CD4-positive, alpha-beta T cell treated with Interleukin-21 for 1 hour (primary cell): ENCODE results near the gene NME7.

Experiments
- DNase-seq: peaks from one replicate; pipeline ENCODE4 v3.0.0-alpha.2; 2020

NME7 gene

GRCh38 chr1:169121146-169121923 lies 246.3 kb downstream of the NME7 start:
- DNase-seq: no peak

DNA sequence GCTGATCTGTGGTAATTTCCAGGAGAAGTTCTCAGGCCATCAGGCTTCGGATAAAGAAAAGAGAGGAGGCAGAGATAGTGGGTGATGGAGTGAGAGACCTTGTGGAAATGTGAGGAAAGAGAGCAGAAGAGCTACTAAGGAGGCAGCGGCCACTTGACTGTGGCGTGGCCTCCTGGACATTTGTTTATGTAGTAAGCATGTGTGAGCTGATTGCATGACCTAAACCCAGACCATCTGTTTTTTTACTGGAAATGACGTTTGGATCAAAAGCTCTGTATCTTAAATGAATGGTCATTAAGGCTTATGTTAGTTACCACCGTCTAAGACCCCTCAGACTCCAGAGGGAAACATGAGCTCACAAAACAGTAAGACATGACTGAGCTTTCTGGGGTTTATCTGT lies 247.5 kb downstream of the NME7 start:
- DNase-seq: no peak

DNA sequence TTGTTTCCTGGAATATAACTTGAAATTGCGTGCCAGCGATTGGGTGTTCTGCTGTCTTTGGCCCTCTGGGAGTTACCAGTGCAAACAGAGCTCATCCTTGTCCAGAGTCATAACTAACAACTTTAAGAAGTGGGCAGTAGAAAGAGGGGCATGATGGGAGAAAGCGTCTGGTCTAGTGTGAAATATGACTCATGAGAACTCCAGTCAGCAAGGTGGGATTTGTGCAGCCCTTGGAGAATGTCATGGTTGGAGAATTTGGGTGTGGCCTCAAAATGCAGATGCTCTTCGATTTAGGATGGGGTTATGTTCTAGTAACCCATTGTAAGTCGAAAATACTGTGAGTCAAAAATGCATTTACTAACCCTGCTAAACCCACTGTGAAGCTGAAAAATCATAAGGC lies 248.2 kb downstream of the NME7 start:
- DNase-seq: no peak

GRCh38 chr1:169118227-169118626 lies 249.4 kb downstream of the NME7 start:
- no peak for DNase-seq

DNA sequence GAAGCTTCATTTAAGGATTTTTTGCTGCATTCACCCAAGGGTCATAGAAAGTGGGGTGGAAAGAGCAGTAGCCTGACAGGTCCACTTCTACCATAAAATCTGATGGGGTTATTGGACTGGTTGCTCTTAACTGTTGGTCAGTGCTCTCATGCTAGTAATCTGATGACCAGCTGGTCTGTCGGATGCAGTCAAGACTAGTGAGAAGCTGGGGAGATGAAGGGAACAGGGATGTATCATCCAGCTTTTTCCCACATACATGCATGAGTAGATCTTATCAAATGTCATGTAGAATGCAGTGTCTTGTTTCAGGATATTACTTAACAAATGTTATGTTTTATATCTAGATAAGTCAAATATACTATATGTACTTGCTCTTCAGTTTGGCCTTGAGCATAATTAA lies 250.0 kb downstream of the NME7 start:
- DNase-seq: no peak

- DNase-seq: no peak
These were observed 250.6 kb downstream of the NME7 start for GRCh38 chr1:169117014-169117413.

DNA sequence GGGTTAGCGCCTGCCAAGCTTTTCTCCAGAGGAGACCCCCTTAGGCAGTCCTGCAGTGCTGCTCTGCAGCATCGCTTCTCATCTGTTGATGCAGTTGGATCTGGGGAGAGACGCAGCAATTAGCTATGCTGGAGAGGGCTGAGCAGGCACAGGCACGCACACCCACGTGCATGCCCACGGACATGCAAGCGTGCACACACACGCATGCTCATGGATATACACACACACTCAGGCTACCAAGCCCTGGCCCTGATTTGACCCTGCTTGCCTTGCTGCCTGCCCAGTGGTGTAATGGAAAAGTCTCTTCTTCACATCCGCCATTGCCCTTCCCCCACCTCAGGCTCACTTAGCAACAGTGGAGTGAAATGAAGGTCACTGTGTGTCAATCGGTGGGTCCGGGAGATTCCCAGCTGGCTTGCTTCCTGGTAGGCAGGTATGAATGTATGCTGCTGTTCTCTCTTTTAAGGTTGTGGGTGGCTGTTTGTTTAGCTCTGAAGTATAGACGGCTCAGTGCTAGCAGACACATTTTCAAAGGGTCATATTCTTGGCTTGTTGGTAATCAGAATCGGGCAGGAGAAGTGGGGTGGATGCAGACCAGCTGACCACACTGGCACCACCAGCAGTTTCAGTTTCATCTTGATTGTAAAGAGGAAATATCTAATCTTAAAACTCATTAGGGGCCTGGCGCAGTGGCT lies 251.6 kb downstream of the NME7 start:
- no peak for DNase-seq

- DNase-seq: no peak
These were observed 253.9 kb downstream of the NME7 start for GRCh38 chr1:169113613-169114119.

DNA sequence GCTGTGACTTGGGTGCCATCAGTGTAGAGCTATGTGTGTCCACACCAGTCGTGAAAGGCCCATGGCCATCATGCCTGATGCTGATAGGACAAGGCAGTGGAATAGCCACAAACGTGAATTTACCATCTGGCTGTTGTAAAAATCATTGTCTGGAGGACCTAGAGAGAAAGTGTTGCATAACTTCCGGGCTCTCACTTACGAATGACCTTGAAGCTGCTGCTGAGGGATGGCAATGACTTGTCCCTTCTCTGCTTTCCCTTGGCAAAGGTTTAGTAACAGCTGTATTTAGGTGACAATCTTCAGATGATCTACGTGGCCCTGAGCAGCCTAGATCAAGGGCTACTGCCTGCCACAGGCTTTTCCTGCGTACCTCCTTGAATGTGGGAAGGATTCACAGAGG lies 255.4 kb downstream of the NME7 start:
- no peak for DNase-seq

DNA sequence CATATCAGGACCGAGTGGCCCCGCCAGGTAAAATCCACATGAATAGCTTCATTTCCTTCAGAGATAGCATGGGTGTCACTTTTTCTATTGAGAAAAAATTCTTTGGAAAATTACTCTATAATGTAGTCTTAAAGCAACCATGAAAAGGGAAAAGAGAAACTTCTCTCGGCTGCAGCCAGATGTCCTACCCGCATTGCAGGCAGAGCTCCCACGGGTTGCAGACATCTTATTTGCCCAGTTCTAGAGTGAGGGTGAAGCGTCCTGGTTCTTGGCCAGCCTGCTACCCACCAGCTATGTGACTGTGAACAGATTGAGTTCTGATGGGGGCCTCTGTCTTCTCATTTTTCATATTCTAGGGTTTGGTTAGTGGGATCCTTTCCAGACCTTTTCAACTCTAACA lies 256.1 kb downstream of the NME7 start:
- no peak for DNase-seq

DNA sequence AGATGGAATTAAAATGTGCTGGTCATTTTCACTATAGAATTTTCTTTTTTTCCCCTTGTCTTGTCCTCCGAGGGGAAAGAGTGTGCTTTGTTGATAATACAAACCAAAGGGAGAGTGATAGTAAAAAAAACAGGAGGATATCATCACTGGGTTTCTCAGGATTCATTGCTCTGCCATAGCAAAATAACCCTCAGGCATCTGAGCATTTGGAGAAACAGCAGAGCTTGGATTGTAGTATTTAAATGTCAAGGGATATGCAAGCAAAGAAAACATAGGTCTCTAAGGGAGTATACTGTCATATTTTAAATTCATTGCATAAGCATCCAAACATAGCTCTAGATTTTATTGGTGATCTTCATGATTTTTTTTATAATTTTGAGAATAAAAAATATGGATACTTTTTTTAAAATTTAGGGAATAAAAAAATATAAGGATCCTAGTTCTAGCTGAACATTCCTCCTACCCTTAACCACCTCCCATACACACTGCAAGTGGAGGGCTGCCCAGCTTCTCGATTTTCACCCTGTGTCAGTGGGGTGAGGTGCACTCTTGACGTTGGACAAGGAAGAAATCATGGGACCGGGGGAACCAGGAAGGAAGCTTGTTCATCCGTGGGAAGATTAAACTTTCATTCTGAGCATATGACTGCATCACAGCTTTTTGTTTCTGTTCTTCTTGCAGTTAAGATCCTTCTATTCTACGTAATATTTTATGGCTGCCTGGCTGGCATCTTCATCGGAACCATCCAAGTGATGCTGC lies 256.7 kb downstream of the NME7 start:
- DNase-seq: no peak

GRCh38 chr1:169110236-169110635 lies 257.4 kb downstream of the NME7 start:
- no peak for DNase-seq

- DNase-seq: no peak
These were observed 257.9 kb downstream of the NME7 start for GRCh38 chr1:169109561-169110134.

- DNase-seq: peak; percentile 26
These were observed 258.6 kb downstream of the NME7 start for GRCh38 chr1:169108863-169109560.

- no peak for DNase-seq
These were observed 259.4 kb downstream of the NME7 start for GRCh38 chr1:169108223-169108622.

DNA sequence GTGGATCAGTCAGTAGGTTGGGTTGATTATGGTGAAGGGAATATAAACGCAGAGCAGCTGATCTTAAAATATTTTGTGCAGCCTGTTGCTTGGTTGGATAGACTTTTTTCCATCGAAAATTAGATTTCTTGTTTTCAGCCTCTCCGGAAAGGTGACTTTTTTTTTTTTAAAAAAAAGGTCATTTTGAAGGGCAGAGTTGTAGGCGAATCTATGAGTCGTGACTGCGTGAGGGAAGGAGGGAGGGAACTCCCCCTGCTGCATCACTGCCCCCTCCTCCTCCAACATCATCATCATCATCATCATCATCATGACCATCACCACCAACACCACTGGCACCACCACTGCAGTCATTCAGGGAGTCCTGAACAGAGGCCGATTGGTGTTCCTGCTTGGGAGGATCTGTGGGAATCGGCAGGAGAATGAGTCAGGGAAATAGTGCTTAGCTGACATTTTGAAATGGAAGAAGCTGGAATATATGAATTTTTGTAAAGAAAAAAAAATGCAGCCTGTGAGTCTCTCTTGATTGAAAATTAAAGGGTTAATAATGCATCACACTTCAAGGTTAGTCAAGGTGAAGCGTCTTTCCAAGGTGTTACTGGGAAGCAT lies 259.9 kb downstream of the NME7 start:
- no peak for DNase-seq

DNA sequence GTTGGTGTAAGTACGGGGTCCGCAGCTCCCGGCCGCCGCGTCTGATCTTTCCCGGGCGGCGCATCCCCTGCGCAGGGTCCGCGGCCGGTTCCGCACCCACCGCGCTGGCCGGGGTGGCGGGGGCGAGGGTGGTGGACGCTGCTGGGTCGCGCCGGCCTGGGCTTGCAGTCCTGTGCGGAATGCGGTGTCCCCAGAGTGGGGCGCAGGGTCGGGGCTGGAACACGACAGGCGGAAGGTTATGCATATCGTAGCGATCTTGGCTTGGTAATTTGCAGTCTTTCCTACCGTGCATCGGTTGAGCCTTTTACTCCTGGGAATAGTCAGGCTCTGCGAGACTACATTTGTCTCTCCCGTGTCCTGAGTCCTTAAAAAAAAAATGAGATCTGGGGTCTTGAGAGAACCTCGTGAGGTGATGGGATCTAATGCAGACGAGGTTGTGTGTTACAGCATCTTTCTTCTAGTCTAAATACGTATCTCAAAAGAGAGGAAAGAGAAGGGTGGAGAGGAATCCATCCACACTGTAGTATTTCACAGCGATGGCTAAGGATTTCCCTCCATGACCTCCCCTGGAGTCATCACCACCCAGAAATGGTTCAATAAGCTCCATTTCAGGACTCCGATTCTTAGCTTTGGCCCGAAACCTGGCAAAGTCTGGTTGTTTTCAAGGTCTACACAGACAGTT lies 260.5 kb downstream of the NME7 start:
- no peak for DNase-seq

DNA sequence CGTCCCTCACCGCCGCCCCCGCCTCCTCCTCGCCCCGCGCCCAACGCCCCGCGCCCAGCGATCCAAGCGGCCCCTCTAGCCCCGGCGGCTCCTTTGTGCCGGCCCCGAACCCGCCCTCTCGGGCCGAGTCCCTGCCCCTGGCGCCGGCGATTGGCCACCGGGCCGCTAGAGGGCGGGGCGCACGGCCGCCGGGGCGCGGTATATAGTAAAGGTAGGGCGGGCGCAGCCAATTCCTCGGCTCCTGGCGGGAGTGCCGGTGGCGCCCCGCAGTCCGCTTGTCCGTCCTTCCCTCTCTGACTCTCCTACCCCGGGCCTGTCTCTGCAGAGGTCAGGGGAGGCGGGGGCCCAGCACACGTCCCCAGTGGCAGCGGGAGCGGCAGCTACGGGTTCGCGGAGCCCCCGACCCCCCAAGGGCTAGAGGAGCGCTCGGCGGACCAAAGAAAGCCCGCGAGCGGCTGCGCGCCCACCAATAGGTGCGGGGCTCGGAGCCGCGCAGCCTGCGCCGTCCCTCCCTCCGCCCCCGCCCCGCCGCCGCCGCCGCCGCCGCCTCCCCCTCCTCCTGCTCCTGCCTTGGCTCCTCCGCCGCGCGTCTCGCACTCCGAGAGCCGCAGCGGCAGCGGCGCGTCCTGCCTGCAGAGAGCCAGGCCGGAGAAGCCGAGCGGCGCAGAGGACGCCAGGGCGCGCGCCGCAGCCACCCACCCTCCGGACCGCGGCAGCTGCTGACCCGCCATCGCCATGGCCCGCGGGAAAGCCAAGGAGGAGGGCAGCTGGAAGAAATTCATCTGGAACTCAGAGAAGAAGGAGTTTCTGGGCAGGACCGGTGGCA lies 261.3 kb downstream of the NME7 start, which contains the start of gene ATP1B1:
Gene ATP1B1, plus strand, starts transcription at position 596 of the 826 bp plus-strand sequence. Its CDS starts 140 bp downstream, at position 736.
- peak; percentile 84 for DNase-seq

DNA sequence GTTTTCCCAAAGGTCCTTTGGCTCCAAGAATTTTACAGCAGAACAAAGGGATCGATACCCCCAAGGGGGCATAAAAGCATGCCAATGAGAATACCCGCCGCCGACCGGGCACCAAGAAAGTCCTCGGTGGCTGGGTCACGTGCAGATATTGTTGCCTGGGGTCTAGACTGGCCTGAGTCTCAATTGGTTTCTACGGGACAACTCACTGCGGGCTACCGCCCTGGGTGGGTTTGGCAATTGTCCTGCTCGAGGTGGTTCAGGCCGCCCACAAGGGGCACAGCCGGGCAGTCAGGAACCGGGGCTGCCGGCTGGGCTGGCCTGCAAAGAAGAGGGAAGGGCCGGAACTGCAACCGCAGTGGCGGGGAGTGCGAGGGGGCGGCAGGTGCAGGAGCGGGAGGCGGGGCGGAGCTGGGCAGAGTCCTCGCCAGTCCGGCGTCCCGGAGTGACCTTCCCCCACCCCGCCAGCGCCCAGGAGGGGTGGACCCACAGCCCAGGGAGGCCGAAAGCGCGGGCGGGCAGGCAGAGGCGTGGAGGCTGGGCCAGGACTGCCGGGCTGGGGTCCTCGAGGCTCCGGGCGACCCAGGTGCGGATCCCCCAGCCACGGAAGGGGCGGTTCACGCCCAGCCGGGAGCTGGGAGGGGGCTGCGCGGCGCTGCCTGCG lies 262.0 kb downstream of the NME7 start:
- DNase-seq: peak; percentile 44

DNA sequence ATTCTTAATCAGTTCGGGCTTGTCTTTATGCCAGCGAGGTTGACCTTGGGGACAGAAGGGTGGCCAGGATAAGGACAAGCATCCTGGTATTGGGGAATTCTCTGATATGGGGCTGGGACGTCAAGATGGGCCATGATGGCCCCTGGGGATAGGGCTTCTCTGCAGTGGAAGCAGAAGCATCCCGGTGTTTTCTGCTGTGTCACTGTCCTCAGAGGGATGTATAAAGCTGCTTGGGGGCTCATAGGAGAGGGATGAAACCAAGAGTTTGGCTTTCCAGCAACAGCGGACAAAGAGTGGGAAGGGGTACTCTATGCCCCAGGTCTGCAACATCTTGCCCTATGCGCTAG lies 262.5 kb downstream of the NME7 start:
- DNase-seq: no peak
